ENCODE results near the gene RPUSD4. TPM values are rescaled to one million over a fixed set of nuclear protein-coding genes. Genes with fewer than 3 reads are reported as not detected.
"Not testable (repeated sequence)": the region's sequence is repeated elsewhere in the genome, so short reads cannot be mapped to it uniquely, and the experiment has no call there.

Gene RPUSD4
- total RNA-seq (10 to 100 TPM; 13.5 to 24.0 (median 19.5) TPM), polyA plus RNA-seq (12.0 TPM)
- long read RNA-seq, donor 1, transcript RPUSD4-201 (7 exons, 2,512 nt): major isoform, 83 of 93 reads
- long read RNA-seq, donor 1, partial matches to known transcripts: 2 of 93 reads
- long read RNA-seq, donor 1, other reads (novel, unspliced or antisense): 6 of 93 reads
- long read RNA-seq, donor 2, transcript RPUSD4-201 (7 exons, 2,512 nt): major isoform, 26 of 28 reads
- long read RNA-seq, donor 2, partial matches to known transcripts: 0 of 28 reads
- long read RNA-seq, donor 2, other reads (novel, unspliced or antisense): 2 of 28 reads
- long read RNA-seq, donor 3, transcript RPUSD4-201 (7 exons, 2,512 nt): major isoform, 185 of 208 reads
- long read RNA-seq, donor 3, partial matches to known transcripts: 10 of 208 reads
- long read RNA-seq, donor 3, other reads (novel, unspliced or antisense): 7 of 208 reads
- long read RNA-seq, donor 4, transcript RPUSD4-201 (7 exons, 2,512 nt): major isoform, 30 of 37 reads
- long read RNA-seq, donor 4, partial matches to known transcripts: 2 of 37 reads
- long read RNA-seq, donor 4, other reads (novel, unspliced or antisense): 3 of 37 reads

- WGBS: under 1% methylated on average over 62 of the region's 62 CpGs
- H3K4me1 ChIP-seq (ENCODE audit: control insufficient read depth, insufficient read depth, low read length): peaks cover 5% of the 10 kb centered on the region
Measured at GRCh38 chr11:126211236-126212088, at the start of gene RPUSD4, which contains the start of gene FAM118B. Gene RPUSD4, minus strand, starts transcription at chr11:126211650. Its CDS starts 12 bp downstream, at chr11:126211638. Gene FAM118B, plus strand, starts transcription at chr11:126211782. Its CDS starts 23,220 bp downstream, at chr11:126235002.

GRCh38 chr11:126257764-126258163 lies 46.3 kb upstream of the RPUSD4 start:
- H3K27me3 ChIP-seq (ENCODE audit: control insufficient read depth, insufficient read depth): no peaks in the 10 kb centered on the region
- H3K4me1 ChIP-seq (ENCODE audit: control insufficient read depth, insufficient read depth, low read length): no peaks in the 10 kb centered on the region
- no peak for ATAC-seq
- intact Hi-C loops (cut with DNase I): no loop called here
- DNase-seq: no peak
- no peaks in the 10 kb centered on the region for H3K9me3 ChIP-seq (ENCODE audit: control insufficient read depth, low read length)
- no peak overlapping the region for H3K4me3 ChIP-seq (ENCODE audit: low read length)
- 90% methylated on average over 2 of the region's 2 CpGs for WGBS
- H3K27ac ChIP-seq (ENCODE audit: low read length): no peak overlapping the region

More at GRCh38 chr11:126211236-126212088, at the start of gene RPUSD4, which contains the start of gene FAM118B:
- DNase-seq (peak; percentile 99), ATAC-seq (peak; percentile 99)
- intact Hi-C loops (cut with DNase I): no loop called here
- H3K9me3 ChIP-seq (ENCODE audit: control insufficient read depth, low read length): no peaks in the 10 kb centered on the region
- H3K4me3 ChIP-seq (ENCODE audit: low read length): peak within 1 kb of the TSS; percentile 78
- peak within 1 kb of the TSS; percentile 34 for H3K27ac ChIP-seq (ENCODE audit: low read length)
- no peaks in the 10 kb centered on the region for H3K27me3 ChIP-seq (ENCODE audit: control insufficient read depth, insufficient read depth)

- Histone ChIP-seq H3K27me3 (ENCODE audit: control insufficient read depth, insufficient read depth) (no peaks in the 10 kb centered on the region), H3K4me3 (ENCODE audit: low read length) (no peak overlapping the region), H3K27ac (ENCODE audit: low read length) (no peak overlapping the region), H3K4me1 (ENCODE audit: control insufficient read depth, insufficient read depth, low read length) (no peaks in the 10 kb centered on the region), H3K9me3 (ENCODE audit: control insufficient read depth, low read length) (no peaks in the 10 kb centered on the region)
- intact Hi-C loops (cut with DNase I): no loop called here
- DNase-seq (no peak), ATAC-seq (no peak)
- WGBS: 87% methylated on average over 2 of the region's 2 CpGs
Measured at GRCh38 chr11:126257144-126257543, 45.7 kb upstream of the RPUSD4 start.

- no peaks in the 10 kb centered on the region for H3K4me1 ChIP-seq (ENCODE audit: control insufficient read depth, insufficient read depth, low read length)
- no peaks in the 10 kb centered on the region for H3K27me3 ChIP-seq (ENCODE audit: control insufficient read depth, insufficient read depth)
- no peaks in the 10 kb centered on the region for H3K9me3 ChIP-seq (ENCODE audit: control insufficient read depth, low read length)
- H3K27ac ChIP-seq (ENCODE audit: low read length): no peak overlapping the region
- ATAC-seq (no peak), DNase-seq (no peak)
- WGBS: 91% methylated on average over 4 of the region's 4 CpGs
- H3K4me3 ChIP-seq (ENCODE audit: low read length): no peak overlapping the region
- intact Hi-C loops (cut with DNase I): no loop called here
Measured at GRCh38 chr11:126256216-126256615, 44.8 kb upstream of the RPUSD4 start.

GRCh38 chr11:126255507-126255906 lies 44.1 kb upstream of the RPUSD4 start:
- H3K4me1 ChIP-seq (ENCODE audit: control insufficient read depth, insufficient read depth, low read length); ATAC-seq; intact Hi-C loops (cut with DNase I); H3K4me3 ChIP-seq (ENCODE audit: low read length); H3K27me3 ChIP-seq (ENCODE audit: control insufficient read depth, insufficient read depth); DNase-seq; H3K27ac ChIP-seq (ENCODE audit: low read length); H3K9me3 ChIP-seq (ENCODE audit: control insufficient read depth, low read length): not testable (repeated sequence)
- 94% methylated on average over 5 of the region's 5 CpGs for WGBS

GRCh38 chr11:126254819-126255218 lies 43.4 kb upstream of the RPUSD4 start:
- ATAC-seq (no peak), DNase-seq (no peak)
- no peaks in the 10 kb centered on the region for H3K9me3 ChIP-seq (ENCODE audit: control insufficient read depth, low read length)
- intact Hi-C loops (cut with DNase I): no loop called here
- WGBS: 42% methylated on average over 1 of the region's 1 CpG
- H3K4me3 ChIP-seq (ENCODE audit: low read length): no peak overlapping the region
- H3K27ac ChIP-seq (ENCODE audit: low read length): no peak overlapping the region
- no peaks in the 10 kb centered on the region for H3K4me1 ChIP-seq (ENCODE audit: control insufficient read depth, insufficient read depth, low read length)
- H3K27me3 ChIP-seq (ENCODE audit: control insufficient read depth, insufficient read depth): no peaks in the 10 kb centered on the region

GRCh38 chr11:126253265-126253664 lies 41.8 kb upstream of the RPUSD4 start:
- H3K27ac ChIP-seq (ENCODE audit: low read length): no peak overlapping the region
- no peaks in the 10 kb centered on the region for H3K4me1 ChIP-seq (ENCODE audit: control insufficient read depth, insufficient read depth, low read length)
- H3K4me3 ChIP-seq (ENCODE audit: low read length): no peak overlapping the region
- H3K27me3 ChIP-seq (ENCODE audit: control insufficient read depth, insufficient read depth): no peaks in the 10 kb centered on the region
- intact Hi-C loops (cut with DNase I): no loop called here
- no peak for ATAC-seq
- H3K9me3 ChIP-seq (ENCODE audit: control insufficient read depth, low read length): no peaks in the 10 kb centered on the region
- 89% methylated on average over 4 of the region's 4 CpGs for WGBS
- DNase-seq: no peak

GRCh38 chr11:126246636-126247035 lies 35.2 kb upstream of the RPUSD4 start:
- Histone ChIP-seq H3K4me3 (ENCODE audit: low read length) (no peak overlapping the region), H3K4me1 (ENCODE audit: control insufficient read depth, insufficient read depth, low read length) (no peaks in the 10 kb centered on the region), H3K27me3 (ENCODE audit: control insufficient read depth, insufficient read depth) (no peaks in the 10 kb centered on the region), H3K9me3 (ENCODE audit: control insufficient read depth, low read length) (no peaks in the 10 kb centered on the region), H3K27ac (ENCODE audit: low read length) (no peak overlapping the region)
- intact Hi-C loops (cut with DNase I): no loop called here
- ATAC-seq: peak in 1 of 2 donors; percentile 79
- WGBS: 73% methylated on average over 2 of the region's 2 CpGs
- DNase-seq: no peak

- intact Hi-C loops (cut with DNase I): no loop called here
- Histone ChIP-seq H3K27me3 (ENCODE audit: control insufficient read depth, insufficient read depth) (no peaks in the 10 kb centered on the region), H3K4me1 (ENCODE audit: control insufficient read depth, insufficient read depth, low read length) (no peaks in the 10 kb centered on the region), H3K4me3 (ENCODE audit: low read length) (no peak overlapping the region), H3K9me3 (ENCODE audit: control insufficient read depth, low read length) (no peaks in the 10 kb centered on the region), H3K27ac (ENCODE audit: low read length) (no peak overlapping the region)
- no peak for ATAC-seq
- WGBS: 86% methylated on average over 4 of the region's 4 CpGs
- DNase-seq: no peak
Measured at GRCh38 chr11:126233391-126233790, 21.9 kb upstream of the RPUSD4 start.

GRCh38 chr11:126232683-126233082 lies 21.2 kb upstream of the RPUSD4 start:
- WGBS: 93% methylated on average over 3 of the region's 3 CpGs
- ATAC-seq (no peak), DNase-seq (no peak)
- intact Hi-C loops (cut with DNase I): no loop called here
- Histone ChIP-seq H3K9me3 (ENCODE audit: control insufficient read depth, low read length) (no peaks in the 10 kb centered on the region), H3K4me1 (ENCODE audit: control insufficient read depth, insufficient read depth, low read length) (no peaks in the 10 kb centered on the region), H3K27me3 (ENCODE audit: control insufficient read depth, insufficient read depth) (no peaks in the 10 kb centered on the region), H3K4me3 (ENCODE audit: low read length) (no peak overlapping the region), H3K27ac (ENCODE audit: low read length) (no peak overlapping the region)

Data from right cardiac atrium (tissue), 5 donors.